HCEC 1CT (cell line): ENCODE data around the gene NXPE4.
"Not testable (repeated sequence)": the region's sequence is repeated elsewhere in the genome, so short reads cannot be mapped to it uniquely, and the experiment has no call there.

Source experiments
- DNase-seq: peaks from one replicate; pipeline ENCODE4 v3.0.0-alpha.2; 2017

NXPE4 gene

GRCh38 chr11:114609429-114609828, 13.8 kb upstream of the NXPE4 start:
- no peak for DNase-seq

DNA sequence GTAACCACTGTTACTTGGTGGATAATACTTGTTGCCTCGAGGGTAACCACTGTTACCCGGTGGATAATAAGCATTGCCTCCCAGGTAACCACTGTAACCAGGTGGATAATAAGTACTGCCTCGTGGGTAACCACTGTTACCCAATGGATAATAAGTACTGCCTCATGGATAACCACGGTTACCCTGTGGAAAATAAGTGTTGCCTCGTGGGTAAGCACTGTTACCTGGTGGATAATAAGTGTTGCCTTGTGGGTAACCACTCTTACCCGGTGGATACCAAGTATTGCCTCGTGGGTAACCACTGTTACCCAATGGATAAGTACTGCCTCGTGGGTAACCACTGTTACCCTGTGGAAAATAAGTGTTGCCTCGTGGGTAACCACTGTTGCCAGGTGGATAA, 13.0 kb upstream of the NXPE4 start:
- DNase-seq = not testable (repeated sequence)

DNA sequence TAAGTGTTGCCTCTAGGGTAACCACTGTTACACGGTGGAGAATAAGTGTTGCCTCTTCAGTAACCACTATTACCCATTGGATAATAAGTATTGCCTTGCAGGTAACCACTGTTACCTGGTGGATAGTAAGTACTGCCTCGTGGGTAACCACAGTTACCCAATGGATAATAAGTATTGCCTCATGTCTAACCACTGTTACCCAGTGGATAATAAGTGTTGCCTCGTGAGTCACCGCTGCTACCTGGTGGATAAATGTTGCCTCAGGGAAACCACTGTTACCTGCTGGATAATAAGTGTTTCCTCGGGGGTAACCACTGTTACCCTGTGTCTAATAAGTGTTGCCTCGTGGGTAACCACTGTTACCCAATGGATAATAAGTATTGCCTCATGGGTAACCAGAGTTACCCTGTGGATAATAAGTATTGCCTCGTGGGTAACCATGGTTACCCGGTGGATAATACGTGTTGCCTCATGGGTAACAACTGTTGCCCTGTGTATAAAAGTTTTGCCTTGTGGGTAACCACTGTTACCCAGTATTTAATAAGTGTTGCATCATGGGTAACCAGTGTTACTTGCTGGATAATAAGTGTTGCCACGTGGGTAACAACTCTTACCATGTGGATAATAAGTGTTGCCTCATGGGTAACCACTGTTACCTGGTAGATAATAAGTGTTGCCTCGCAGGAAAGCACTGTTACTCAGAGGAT, 12.3 kb upstream of the NXPE4 start:
- no peak for DNase-seq

- DNase-seq = not testable (repeated sequence)
These were observed 11.2 kb upstream of the NXPE4 start for GRCh38 chr11:114606802-114607075.

DNA sequence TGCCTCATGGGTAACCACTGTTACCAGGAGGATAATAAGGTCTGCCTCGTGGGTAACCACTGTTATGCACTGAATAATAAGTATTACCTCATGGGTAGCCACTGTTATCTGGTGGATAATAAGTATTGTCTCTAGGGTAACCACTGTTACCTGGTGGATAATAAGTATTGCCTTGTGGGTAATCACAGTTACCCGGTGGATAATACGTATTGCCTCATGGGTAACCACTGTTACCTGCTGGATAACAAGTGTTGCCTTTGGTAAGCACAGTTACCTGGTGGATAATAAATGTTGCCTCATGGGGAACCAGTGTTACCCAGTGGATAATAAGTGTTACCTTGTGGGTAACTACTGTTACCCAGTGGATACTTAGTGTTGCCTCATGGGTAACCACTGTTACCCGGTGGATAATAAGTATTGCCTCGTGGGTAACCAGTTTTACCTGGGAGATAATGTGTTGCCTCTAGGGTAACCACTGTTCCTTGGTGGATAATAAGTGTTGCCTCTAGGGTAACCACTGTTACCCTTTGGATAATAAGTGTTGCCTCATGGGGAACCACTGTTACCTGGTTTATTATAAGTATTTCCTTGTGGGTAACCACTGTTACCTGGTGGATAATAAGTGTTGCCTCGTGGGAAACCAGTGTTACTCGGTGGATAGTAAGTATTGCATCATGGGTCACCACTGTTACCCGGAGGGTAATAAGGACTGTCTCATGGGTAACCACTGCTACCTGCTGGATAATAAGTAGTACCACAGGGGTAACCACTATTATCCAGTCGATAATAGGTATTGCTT, 10.6 kb upstream of the NXPE4 start:
- DNase-seq = peak; percentile 10

DNA sequence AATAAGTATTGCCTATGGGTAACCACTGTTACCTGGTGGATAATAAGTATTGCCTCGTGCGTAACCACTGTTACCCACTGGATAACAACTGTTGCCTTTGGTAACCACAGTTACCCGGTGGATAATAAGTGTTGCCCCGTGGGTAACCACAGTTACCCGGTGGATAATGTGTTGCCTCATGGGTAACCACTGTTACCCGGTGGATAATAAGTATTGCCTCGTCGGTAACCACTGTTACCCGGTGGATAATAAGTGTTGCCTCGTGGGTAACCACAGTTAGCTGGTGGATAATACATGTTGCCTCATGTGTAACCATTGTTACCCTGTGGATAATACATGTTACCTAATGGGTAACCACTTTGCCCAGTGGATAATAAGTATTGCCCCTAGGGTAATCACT, 9.8 kb upstream of the NXPE4 start:
- no peak for DNase-seq

GRCh38 chr11:114604886-114605285, 9.3 kb upstream of the NXPE4 start:
- no peak for DNase-seq

DNA sequence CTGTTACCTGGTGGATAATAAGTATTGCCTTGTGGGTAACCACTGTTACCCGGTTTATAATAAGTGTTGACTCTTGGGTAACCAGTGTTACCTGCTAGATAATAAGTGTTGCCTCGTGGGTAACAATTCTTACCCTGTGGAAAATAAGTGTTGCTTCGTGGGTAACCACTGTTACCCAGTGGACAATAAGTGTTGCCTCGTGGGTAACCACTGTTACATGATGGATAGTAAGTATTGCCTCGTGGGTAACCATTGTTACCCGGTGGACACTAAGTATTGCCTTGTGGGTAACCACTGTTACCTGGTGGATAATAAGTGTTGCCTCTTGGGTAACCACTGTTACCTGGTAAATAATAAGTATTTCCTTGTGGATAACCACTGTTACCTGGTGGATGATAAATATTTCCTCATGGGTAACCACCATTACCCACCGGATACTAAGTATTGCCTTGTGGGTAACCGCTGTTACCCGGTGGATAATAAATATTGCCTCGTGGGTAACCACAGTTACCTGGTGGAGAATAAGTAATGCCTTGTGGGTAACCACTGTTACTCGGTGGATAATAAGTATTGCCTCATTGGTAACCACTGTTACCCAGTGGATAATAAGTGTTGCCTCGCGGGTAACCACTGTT, 8.7 kb upstream of the NXPE4 start:
- DNase-seq = no peak

- DNase-seq = not testable (repeated sequence)
These were observed 7.6 kb upstream of the NXPE4 start for GRCh38 chr11:114603151-114603550.

DNA sequence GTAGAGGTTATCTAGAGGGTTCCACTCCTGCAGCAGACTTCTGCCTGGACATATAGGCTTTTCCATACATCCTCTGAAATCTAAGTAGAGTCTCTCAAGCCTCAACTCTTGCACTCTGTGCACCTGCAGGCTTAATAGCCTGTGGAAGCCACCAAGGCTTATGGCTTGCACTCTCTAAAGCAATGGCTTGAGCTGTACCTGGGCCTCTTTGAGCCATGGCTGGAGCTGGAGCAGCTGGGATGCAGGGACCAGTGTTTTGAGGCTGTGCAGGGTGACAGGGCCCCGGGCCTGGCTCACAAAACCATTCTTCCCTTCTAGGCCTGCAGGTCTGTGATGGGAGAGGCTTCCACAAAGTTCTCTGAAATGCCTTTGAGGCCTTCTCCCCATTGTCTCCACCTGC, 2.9 kb upstream of the NXPE4 start:
- no peak for DNase-seq

DNA sequence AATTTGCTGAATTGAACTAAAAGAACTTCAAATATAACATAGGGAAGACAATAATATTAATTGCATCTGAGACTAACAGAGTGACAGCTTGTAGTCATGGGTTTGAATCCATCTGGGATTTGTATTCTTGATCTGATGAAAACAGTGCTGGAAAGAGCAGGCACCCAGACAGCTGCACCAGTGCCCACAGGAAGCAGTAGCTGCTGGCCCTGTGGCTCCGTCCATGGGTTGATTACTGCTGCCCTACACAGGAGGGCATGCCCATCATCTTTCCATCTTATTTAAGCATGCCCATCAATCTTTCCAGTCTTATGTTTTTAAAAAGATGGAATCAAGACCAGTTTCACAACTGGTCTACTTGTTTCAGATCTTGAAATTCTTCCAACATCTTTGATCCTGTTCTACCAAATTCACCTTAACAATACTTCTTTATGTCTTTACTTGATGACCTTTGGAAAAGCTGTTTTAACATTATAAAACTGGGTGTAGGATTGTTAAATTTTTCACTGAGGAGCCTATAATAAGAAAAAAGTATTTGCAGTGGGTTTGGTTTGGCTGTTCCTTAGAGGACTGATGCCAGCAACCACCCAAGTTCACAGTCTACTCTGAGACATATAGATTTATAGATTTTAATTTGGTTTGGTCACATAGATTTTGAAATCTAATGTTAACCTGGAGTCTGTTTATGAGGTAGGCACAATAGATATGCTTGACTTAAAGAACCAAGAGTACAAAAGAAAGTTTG, 761 bp upstream of the NXPE4 start:
- DNase-seq = no peak

- DNase-seq = no peak
These were observed 883 bp downstream of the NXPE4 start for GRCh38 chr11:114594703-114595102.

DNA sequence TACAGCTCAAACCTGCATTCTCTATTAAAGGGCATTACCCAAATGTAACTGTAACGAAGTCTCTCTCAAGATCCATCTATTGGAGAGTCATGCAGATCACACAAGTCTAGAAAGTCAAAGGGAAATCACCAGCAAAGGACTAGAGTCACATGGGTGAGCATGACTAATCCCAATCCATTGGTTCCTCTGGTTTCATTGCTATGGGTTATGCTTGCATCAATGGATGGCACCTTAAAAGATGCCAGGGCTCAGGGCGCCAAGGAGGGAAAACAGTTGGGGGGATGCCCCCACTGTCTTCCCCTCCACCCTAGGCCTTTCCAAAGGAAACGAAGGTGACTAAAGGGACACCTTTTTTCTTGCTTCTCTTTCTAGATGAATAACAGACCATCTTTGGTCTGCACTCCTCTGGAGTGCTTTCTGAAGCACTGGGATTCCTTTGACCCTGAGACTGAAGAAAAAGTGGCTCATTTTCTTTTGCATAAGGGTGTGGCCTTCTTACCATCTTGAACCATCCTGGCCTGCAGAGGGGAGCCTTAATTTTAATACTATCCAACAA, 8.1 kb downstream of the NXPE4 start:
- DNase-seq = no peak

GRCh38 chr11:114586797-114587196, 8.8 kb downstream of the NXPE4 start:
- peak; percentile 2 for DNase-seq

GRCh38 chr11:114571712-114572111, 23.9 kb downstream of the NXPE4 start:
- DNase-seq = no peak

- no peak for DNase-seq
These were observed 25.8 kb downstream of the NXPE4 start for GRCh38 chr11:114569801-114570200.

DNA sequence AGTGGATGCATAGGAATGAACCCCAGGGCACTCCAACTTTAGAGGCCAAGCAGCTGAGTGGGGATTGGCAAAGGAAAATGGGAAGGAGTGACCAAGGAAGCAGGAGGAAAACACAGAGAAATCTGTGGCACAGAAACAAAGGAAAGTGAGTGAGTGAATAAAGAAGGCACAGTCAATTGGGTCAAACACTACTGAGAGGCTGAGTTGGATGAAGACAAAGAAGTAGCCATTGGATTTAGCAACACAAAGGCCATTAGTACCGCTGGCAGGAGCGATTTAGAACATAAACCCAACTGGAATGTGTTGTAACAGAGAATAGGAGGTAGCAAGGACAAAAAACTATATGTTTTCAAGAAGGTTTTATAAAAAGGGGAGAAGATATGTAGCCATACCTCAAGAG, 29.3 kb downstream of the NXPE4 start:
- no peak for DNase-seq

DNA sequence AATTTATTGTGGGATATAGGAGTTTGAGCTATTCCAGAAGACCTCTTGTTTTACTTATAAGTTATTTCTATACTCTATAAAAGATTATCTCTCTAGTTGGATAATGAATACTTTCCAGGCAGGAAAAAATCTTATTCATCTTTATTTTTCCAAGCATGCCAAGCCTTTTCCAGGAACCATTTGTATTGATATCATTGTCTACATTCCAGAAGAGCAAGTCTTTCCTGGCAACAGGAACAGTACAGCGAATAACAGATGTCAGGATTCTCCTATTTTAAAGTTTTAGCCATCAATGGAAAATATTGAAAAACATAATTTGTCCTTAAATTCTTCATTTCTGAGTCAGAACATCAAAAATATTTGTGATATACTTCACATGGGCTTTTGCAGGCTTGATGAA, 30.8 kb downstream of the NXPE4 start:
- DNase-seq = peak; percentile 6

GRCh38 chr11:114563077-114563476, 32.5 kb downstream of the NXPE4 start:
- peak; percentile 73 for DNase-seq

DNA sequence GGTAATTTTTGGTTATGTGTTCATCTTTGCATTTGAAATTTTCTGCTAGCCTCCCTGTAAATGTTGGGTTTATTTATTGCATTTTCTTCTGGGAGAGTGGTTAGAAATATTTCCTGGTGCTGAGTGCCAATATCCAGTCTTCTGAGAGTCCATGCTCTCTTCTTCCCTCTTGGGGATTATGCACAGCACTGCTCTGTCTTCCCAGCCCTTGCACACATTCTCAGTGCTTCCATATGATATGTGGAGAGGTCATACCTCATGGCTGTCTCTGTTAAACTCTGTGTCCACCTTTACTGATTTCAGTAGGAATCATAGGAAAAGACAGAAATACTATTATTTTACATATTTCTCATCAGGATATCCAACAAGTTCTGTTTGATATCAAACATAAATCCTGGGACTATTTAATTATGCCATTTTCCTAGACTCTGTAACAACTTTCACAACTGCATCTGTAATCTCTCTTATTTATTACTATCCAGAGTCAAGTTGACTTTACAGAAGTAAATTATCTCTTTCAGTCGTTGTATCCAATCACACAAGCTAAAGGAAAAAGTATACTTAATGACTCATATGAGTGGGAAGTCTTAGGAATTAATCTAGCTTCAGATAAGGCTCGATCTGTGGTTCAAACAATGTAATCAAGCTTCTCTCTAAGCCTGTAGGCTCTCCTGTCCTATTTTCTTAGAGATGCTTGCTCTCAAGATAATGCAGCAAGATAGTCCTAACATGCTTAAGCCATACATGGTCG, 33.2 kb downstream of the NXPE4 start:
- peak; percentile 51 for DNase-seq

GRCh38 chr11:114559425-114560310, 35.9 kb downstream of the NXPE4 start, which contains the start of gene NXPE1:
Gene NXPE1 (minus strand): TSS chr11:114559881. CDS start chr11:114551201, 8,680 bp downstream.
- no peak for DNase-seq
